HG03060 (cell line): Measurements from ENCODE around the gene NLK.
"Not testable (repeated sequence)": the region's sequence is repeated elsewhere in the genome, so short reads cannot be mapped to it uniquely, and the experiment has no call there.

Experiments used
- ATAC-seq: cut with Tn5 transposase; IDR thresholded peaks from one replicate; pipeline ENCODE4 v1.9.1; 2021; ENCODE audit warnings: low read depth, moderate number of reproducible peaks; ENCODE audit not compliant: unreplicated experiment

NLK gene

DNA sequence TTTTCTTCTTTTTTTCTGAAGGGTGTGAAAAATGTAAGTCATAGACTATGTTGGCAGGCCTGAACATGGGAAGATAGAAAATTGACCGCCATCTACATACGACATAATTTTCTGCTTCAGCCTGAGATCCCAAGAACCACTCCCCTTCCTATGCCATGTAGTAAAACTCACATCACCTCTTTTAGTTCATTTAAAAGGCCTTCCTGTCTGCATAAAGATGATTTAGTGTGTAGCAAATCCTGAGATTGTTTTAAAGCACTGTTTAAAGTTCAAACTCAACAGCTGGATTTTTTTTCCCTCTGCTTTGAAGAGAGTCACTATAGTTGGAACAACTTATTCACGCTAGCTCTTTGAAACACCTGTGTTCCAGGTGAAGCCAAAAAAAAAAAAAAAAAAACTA is 101.5 kb downstream of the NLK start:
- ATAC-seq, result no peak

- no peak for ATAC-seq
These were observed 102.9 kb downstream of the NLK start for GRCh38 chr17:28145348-28145747.

GRCh38 chr17:28147017-28147416 is 104.5 kb downstream of the NLK start:
- ATAC-seq, result no peak

- no peak for ATAC-seq
These were observed 108.5 kb downstream of the NLK start for GRCh38 chr17:28151001-28151400.

- ATAC-seq, result no peak
These were observed 111.7 kb downstream of the NLK start for GRCh38 chr17:28154214-28154613.

DNA sequence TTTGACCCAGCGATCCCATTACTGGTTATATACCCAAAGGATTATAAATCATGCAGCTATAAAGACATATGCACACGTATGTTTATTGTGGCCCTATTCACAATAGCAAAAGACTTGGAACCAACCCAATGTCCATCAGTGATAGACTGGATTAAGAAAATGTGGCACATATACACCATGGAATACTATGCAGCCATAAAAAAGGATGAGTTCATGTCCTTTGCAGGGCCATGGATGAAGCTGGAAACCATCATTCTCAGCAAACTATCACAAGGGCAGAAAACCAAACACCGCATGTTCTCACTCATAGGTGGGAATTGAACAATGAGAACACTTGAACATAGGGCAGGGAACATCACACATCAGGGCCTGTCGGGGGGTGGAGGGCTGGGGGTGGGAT is 112.9 kb downstream of the NLK start:
- ATAC-seq, result not testable (repeated sequence)

GRCh38 chr17:28159004-28159403 is 116.5 kb downstream of the NLK start:
- ATAC-seq, result no peak

- ATAC-seq, result no peak
These were observed 117.4 kb downstream of the NLK start for GRCh38 chr17:28159924-28160323.

DNA sequence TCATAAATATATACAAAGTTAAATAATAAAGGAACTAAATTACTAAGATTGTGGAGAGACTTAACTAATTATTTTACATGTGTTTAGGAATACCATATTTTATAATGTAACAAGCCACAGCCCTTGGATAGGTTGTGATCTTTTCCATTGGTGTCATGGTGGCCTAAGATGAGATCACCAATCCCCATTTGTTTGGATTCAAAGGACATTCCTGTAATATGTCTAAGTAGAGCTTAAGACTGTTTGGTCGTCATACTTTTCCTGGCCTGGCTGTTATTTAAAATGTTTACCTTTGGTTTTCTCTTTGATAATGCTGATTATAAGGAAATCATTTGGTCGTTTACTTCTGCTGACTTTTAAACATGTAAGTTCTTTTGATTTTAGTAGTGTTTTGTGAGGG is 118.1 kb downstream of the NLK start:
- no peak for ATAC-seq

DNA sequence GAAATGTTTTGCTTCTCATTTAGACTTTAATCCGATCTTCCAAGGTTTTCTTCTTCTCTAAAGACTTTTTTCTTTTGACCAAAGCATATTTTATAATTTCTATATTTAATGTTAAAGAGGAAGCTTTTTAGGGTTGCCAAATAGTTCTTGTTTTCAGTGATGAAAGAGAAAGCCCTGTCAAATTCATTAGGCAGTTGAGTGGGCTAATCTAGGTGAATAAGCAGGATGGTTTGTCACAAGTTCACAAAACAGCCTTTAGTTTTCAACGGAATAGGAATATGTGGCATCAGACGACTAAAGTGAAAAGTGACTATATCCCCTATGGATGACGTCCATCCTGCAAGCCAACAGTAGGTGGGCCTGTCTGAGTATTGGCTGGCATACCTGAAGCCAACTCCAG is 118.8 kb downstream of the NLK start:
- no peak for ATAC-seq

DNA sequence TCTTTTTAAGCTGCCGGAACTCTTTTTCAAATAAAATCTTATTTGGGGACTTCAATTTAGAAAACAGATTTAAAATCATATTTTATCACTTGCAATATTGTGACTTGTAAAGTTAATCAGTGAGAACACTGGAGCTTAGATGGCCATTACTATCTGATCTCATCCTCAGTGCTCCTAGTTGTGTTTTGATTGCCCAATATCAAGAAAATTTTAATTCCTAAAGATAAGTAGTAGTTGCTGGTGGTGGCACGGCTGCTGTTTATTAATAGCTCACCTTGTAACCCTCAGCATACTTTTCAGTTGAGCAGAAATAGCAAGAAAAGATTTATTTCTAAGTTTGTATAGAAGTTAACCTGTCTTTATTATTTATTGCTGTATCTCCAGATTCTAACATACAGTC is 124.0 kb downstream of the NLK start:
- ATAC-seq, result no peak

GRCh38 chr17:28169621-28170349 is 127.3 kb downstream of the NLK start:
- no peak for ATAC-seq

DNA sequence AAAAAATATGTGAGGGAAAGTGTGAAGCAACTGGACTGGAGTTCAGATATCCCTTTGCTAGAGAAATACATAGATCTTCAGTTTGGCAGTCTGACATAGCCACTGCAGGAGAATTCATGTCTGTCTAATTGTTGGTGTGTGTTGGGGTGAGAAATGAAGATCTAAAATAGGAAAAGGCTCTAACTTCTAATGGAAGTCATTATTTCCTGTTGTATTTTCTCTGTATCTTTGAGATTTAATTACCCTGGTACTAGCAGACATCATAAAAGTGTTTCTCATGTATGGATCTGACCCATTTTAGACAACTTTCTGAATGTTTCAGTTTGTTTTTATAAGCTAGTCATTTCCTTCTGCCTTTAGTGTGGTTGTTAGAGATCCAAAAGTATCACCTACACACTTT is 128.3 kb downstream of the NLK start:
- no peak for ATAC-seq

DNA sequence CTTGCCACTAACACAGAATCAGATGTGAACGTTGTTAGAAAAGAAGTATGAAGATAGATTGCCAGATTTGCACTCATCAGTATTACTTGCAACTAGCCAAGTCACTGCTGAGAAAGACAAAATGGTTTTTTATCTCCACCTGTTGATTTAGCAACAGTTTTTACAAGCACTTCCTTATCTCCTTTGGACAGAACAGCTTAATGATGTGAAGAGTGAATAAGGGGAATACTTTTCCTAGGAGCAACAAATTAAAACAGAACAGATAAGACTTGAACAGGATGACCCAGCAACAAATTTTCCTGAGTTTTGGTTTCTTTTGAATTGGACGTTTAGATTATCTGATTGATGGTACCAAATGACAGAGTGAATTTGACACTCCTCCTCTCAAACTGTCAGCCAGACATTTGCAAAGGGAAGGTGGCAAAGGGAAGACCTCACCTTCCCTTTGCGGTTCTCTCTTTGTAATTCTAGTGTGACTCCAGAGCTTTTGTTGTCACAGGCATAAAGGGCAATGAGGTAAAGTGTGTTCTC is 130.6 kb downstream of the NLK start:
- ATAC-seq, result no peak

GRCh38 chr17:28173801-28174200 is 131.3 kb downstream of the NLK start:
- ATAC-seq, result no peak

GRCh38 chr17:28174352-28175046 is 132.0 kb downstream of the NLK start:
- no peak for ATAC-seq

DNA sequence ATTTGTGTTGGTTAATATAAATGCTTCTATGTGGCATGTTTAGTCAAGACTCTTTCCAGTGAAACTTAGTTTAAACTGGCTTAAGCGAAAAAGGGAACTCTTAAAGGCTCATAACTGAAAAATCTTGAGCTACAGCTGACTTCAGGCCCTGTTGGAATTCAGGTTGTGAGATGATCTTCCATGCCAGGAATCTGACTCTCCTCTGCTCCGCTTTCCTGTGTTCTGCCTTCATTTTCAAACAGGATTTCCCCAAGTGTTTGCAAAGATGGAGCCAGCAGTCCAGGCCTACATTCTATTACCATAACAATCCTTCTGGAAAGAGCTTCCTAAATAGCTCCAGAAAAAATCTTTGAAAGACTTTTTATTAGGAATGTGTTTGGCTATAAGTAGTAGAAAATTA is 134.9 kb downstream of the NLK start:
- ATAC-seq, result no peak

- ATAC-seq, result no peak
These were observed 136.3 kb downstream of the NLK start for GRCh38 chr17:28178800-28179199.

GRCh38 chr17:28180449-28180848 is 138.0 kb downstream of the NLK start:
- ATAC-seq, result no peak

GRCh38 chr17:28181568-28181967 is 139.1 kb downstream of the NLK start:
- no peak for ATAC-seq

DNA sequence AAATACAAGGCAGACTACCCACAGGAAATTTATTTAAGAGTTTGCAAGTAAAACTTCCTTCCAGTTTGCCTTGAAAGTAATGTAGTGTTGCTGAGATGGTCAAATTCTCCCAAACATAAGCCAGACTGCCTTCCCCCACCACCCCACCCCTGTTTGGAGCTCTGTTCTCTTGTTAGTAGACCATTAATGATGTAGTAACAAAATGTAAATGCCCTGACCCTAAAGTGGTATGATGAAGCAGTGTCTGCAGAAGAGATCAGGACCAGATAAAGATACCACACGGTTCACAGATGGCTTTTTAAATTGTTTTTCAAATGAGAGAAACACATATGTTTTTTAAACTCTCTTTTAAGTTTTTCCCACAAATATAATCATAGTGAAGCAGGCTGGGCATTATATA is 140.1 kb downstream of the NLK start:
- ATAC-seq, result no peak

GRCh38 chr17:28185658-28186057 is 143.2 kb downstream of the NLK start:
- ATAC-seq, result no peak
